HG02884 (cell line): ENCODE measurements around the gene GOLPH3L.
"Not testable (repeated sequence)": the region's sequence is repeated elsewhere in the genome, so short reads cannot be mapped to it uniquely, and the experiment has no call there.

Experiments
- ATAC-seq: cut with Tn5 transposase; IDR thresholded peaks from one replicate; pipeline ENCODE4 v1.9.1; 2021; ENCODE audit warnings: mild to moderate bottlenecking, moderate library complexity; ENCODE audit not compliant: unreplicated experiment

GOLPH3L gene

DNA sequence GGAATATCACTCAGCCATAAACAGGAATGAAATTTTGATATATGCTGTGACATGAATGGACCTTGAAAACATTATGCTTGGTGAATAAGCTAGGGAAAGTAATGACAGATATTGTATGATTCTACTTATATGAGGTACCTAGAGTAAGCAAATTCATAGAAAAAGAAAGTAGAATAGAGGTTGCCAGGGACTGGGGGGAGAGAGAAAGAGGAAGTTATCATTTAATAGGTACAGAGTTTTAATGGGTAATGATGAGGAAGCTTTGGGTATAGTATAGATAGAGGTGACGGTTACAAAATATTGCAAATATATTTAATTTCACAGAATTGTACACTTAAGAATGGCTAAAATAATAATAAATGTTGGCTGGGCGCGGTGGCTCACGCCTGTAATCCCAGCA, 36.4 kb downstream of the GOLPH3L start:
- ATAC-seq, result no peak

DNA sequence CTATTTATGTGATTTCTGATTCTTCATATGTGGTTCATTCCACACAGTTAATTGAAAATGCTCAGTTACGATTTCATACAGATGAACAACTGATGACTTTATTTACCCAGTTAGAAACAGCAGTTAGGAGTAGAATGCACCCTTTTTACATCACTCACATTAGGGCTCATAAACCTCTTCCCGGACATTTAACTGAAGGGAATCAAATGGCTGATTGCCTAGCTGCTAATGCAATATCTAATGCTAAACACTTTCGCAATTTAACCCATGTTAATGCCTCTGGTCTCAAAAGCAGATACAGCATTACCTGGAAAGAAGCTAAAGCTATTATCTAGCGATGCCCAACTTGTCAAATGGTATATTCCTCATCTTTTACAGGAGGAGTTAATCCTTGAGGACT, 39.9 kb downstream of the GOLPH3L start:
- not testable (repeated sequence) for ATAC-seq

DNA sequence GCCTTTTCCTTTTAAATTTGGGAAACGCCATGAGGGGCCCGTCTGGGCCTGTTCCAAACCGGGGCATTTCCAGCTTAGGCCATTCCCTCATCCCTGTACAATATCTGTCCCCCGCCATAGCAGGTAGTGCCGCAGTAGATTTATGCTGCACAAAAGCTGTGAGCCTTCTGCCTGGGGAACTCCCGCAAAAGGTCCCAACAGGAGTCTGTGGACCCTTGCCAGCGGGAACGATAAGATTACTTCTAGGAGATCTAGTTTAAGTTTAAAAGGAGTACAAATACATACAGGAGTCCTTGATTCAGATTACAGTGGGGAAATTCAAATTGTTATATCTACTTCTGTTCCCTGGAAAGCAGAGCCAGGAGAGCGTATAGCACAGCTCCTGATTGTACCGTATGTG, 42.3 kb downstream of the GOLPH3L start:
- not testable (repeated sequence) for ATAC-seq

DNA sequence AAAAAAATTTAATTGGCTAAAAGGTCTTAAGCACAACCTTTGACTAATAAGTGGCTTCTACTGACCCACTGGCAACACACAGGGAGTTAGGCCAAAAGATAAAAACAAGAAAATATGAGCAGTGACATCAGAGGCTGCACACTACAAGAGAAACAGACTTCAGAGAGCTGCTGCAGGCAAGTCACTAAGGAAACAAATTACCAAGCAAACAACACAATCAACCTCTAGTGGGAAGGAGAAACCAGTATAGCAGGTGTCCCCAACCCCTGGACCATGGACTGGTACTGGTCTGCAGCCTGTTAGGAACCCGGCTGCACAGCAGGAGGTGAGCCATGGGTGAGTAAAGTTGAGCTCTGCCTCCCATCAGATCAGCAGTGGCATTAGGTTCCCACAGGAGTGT, 46.8 kb downstream of the GOLPH3L start:
- no peak for ATAC-seq

DNA sequence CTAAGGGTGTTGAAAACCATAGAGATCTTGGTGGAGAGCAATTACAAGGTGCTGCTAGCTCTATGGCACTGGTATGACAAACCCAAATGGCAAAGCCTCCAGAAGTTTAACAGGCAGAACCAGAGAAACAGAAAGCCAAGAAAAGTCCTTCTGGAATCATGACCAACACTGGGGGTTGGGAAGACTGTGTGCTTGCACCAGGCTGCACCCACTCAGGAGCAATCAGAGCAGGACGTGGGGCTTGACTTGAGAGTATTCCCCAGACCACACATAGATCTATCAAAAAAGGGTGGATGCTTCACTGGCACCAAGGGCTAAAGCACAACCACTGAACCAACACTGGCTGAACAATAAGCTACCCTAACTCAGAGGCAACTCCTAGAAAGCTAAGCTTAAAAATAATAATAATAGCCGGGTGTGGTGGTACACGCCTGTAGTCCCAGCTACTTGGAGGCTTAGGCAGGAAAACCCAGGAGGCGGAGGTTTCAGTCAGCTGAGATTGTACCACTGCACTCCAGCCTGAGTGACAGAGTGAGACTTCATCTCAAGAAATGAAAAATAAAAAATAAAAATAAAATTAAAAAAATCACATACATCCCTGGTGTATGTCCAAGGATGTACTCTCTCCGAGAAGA, 47.4 kb downstream of the GOLPH3L start:
- no peak for ATAC-seq

DNA sequence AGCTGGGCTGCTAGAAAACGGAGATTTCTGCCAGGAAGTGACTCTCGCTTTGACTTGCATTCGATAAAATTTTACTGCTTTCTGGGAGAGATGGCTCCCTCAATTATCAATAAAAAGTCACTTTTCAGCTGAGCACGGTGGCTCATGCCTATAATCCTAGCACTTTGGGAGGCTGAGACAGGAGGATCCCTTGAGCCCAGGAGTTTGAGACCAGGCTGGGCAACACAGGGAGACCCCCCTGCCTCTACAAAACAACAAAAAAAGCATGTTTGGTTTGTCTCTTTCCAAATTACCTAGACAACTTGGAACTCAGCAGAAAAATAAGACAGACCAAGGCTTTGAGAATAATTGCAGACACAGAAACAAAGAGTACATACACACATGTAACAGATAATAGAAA, 54.7 kb downstream of the GOLPH3L start:
- no peak for ATAC-seq

DNA sequence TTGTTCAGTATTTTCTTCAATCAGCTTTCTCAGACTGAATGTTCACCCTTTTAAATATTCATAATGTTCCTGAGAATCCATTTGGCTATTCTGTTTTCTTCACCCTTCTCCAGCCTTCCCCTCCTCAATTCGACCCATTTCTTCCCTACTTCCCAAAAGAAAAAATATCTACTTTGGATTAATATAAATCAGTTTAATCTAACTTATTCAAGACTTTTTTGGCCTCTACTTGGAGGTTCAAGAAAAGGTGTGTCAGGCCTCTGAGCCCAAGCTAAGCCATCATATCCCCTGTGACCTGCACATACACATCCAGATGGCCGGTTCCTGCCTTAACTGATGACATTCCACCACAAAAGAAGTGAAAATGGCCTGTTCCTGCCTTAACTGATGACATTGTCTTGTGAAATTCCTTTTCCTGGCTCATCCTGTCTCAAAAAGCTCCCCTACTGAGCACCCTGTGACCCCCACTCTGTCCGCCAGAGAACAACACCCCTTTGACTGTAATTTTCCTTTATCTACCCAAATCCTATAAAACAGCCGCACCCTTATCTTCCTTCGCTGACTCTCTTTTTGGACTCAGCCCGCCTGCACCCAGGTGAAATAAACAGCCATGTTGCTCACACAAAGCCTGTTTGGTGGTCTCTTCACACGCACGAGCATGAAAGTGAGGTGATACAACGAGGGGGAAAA, 55.7 kb downstream of the GOLPH3L start:
- not testable (repeated sequence) for ATAC-seq

DNA sequence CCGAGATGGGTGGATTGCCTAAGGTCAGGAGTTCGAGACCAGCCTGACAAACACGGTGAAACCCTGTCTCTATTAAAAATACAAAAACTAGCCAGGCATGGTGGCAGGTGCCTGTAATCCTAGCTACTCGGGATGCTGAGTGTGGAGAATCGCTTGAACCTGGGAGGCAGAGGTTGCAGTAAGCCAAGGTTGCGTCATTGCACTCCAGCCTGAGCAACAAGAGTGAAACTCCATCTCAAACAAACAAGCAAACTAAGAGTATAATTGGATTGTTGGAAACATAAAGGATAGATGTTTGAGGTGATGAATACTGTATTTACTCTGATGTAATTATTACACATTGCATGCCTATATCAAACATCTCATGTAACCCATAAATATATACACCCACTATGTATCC, 58.5 kb downstream of the GOLPH3L start:
- not testable (repeated sequence) for ATAC-seq

DNA sequence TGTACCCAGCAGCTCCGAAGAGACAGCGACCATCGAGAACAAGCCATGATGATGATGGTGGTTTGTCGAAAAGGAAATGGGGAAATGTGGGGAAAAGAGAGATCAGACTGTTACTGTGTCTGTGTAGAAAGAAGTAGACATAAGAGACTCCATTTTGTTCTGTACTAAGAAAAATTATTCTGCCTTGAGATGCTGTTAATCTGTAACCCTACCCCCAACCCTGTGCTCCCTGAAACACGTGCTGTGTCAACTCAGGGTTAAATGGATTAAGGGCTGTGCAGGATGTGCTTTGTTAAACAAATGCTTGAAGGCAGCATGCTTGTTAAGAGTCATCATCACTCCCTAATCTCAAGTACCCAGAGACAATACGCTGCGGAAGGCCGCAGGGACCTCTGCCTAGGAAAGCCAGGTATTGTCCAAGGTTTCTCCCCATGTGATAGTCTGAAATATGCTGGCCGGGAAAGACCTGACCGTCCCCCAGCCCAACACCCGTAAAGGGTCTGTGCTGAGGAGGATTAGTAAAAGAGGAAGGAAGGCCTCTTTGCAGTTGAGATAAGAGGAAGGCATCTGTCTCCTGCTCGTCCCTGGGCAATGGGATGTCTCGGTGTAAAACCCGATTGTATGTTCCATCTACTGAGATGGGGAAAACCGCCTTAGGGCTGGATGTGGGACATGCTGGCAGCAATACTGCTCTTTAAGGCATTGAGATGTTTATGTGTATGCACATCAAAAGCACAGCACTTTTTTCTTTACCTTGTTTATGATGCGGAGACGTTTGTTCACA, 61.9 kb downstream of the GOLPH3L start:
- ATAC-seq, result not testable (repeated sequence)

DNA sequence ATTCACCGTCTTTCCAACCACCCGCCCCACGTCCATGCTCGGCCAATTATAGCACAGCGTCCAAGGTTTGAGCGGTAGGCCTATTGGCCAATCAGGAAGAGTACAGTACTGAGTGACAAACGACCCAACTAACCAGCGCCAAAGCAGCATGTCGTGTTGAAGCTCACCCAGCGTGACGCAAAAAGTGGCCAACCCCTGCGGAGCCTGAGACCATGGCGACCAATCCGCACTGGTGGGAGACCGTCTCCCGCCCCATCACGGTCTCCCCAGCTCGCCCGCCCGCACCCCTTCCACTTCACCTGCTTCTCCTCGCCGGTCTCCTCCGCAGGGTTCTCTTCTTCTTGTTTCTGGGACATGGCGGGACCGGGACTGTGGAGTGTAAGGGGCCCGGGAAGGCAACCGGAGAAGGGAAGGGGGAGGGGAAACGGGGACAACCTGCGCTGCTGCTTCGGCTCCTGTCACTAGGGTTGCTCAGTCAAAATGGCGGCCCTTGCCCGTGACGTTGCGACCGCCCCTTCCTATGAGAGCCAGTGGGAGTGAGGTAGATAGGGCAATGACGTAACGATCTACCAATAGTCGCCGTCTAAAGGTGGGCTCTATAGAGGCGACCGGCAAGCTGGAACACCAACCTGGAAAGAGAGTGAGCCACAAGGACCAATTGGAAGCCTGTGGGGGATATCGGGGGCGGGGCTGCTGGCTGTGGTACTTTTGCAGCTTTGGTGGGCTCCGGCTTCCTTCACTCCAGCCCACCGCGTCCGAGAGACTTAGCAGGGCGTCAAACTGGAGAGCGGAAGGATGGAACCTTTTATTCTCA, 67.6 kb downstream of the GOLPH3L start, which contains the start of gene ENSA:
TSS of gene ENSA (minus strand) at position 498 of the 814 bp plus-strand sequence. CDS start at position 356, 142 bp downstream.
- ATAC-seq, result peak; percentile 90

DNA sequence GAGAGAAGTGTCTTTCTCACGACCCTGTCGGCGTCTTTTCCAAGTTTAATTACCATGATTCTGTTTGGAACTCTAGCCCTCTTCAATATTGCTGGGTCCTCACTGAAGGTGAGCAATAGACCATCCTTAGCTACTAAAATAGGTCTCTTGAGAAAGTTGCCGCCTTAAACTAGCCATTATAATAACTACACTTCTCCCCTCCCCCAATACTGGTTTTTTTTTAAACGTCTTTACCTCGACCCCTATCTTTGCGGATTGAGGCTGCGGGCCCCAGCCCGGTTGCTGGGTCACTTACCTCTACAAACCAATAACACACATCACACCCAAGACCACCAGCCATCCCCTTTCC, 68.2 kb downstream of the GOLPH3L start:
- ATAC-seq, result no peak

DNA sequence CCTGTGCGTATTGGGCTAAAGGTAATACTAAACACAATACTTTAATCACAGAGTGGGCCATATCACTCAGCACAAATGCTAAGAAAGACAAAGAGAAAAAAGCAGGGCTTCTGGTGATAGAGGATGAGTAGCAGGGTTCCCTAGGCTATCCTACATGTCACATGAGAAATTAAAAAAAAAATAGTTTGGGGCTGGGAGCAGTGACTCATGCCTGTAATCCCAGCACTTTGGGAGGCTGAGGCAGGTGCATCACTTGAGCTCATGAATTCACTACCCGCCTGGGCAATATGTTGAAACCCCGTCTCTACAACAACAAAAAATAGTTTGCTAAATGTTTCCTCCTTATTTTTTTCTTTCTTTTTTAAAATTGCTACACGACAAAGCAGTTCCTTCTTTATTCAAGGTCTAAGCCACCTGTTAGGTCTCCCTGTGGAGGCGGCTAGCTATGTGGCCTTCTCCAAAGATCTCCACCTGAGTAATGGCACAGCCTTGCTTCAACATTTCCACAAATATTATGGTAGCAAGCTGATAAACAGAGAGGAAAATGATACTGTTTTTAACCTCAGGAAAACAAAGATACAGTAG, 69.0 kb downstream of the GOLPH3L start:
- ATAC-seq, result no peak

DNA sequence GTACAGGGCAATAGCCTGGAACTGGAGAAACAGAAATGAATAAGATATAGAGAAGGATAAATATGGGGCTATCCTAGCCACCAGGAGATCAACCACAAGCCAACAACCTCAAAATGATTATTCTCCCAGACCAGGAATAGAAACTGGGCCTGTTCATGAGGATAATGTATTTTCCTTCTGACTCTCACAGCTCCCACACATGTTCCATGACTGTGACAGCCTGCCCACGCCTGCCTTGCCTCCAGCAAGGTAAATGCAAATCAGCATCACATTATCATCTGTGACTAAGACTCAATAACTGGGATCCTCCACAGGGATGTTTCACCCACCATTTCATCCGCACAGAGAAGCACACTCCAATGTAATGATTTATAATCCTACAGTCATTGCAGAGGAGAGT, 70.8 kb downstream of the GOLPH3L start:
- no peak for ATAC-seq

DNA sequence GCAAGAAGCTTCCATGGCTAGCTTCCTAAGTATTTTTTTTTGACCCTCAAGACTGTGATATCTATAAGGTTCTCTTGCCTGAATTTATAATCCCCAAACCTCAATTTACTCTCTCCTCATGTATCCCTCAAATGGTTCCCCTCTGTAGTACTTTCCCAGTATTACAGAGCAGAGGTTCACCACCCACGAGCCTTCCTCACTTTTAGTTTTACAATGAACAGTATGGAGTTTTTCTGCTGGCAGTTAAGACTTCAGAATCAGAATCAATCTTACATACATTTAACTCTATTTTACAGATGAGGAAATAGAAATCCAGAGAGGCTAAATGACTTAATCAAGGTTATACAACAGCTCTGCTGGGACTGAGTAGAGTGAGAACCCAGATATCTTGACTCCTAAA, 72.4 kb downstream of the GOLPH3L start:
- ATAC-seq, result not testable (repeated sequence)

DNA sequence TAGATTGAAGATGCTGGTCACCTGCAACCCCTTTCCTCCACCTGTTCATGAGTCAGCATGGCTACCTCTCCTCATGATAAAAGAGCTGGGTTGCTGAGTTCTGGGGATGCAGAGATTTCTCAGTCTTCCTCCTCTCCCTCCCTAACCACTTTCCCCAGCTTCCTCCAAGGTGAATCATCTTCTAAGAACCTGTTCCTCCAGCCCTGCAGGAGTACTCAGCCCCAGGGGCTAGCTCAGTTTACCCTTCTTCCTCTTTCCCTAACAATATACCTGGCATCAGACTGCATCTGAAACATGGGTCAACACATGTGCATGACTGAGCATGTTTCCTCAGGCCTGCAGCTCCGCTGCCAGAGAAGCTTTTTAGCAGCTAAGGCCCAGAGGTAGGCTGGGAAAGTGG, 72.8 kb downstream of the GOLPH3L start:
- ATAC-seq, result not testable (repeated sequence)

DNA sequence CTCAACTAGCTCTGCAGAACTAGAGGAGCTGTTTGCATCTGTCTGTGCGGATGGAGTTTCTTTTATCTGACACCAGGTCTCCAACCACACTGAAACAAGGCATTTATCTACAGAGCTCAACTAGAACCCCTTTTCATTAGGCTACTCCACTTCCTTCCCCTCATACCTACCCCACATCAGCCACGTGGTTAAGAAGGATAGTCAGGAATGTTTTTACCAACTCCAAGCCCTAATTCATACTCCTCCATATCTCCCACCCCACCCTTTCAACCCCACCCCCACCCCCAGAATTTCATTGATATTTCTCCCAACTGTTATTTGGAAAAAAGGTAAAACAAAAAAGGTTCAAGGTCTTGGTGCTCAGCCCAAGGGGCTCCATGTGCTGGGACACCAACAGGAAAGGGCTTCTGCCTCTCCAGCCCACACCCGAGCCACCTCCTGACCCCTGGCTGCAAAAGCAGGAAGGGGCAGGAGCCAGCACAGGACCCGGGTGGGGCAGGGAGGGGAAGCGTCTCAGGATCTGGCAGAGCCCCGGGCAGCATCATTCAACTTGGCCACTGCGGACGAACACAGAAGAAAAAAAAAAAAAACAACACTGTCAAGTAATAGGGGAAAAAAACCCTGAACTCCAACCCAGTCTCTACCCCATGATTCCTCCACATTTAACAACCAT, 74.5 kb downstream of the GOLPH3L start:
- no peak for ATAC-seq

DNA sequence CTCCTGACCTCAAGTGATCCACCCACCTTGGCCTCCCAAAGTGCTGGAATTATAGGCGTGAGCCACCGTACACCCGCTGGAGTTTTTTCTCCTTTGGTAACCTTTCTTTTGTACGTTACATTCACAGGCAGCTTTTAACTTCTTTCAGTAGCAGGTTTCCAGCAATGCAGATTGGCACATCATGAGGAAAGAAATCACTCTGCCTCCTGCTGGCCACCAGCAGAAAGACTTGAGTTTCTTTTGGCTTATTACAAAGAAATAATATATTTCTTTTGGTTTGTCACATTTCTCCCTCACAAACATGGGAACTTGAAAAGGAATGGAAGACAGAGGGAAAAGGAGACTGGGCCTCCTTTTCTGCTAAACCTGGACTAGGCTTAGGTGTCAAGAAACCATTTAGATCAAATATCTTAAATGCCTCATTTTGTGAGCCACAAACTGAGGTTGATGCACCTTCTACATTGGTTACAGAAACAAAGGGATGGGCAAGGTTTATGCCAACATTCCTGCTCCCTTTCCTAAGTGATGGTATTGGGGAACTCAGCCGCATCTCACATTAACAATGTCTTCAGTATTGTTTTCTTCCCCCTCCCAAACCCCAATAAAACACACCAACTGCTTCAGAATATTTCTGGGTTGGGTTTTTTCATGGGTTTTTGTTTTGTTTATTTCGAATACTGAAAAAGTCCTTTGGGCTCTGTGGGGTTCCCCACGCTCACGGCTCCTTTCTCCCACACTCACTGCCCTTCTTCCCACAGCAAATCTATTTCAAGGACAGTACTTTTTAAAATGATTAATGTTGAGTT, 75.3 kb downstream of the GOLPH3L start:
- ATAC-seq, result no peak

DNA sequence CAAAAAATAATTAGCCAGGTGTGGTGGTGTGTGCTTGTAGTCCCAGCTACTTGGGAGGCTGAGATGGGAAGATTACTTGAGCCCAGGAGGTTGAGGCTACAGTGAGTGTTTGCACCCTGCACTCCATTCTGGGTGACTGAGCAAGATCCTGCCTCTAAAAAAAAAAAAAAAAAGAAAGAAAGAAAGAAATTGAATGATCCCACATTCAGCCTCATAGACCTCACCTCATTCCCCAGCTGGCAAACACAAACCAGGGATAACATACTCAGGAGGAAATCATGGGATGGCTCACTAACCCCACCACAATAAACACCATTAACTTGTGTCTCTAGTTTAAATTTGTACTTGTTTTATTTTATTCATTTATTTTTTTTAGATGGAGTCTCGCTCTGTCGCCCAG, 76.0 kb downstream of the GOLPH3L start:
- ATAC-seq, result no peak
